CD4-positive, alpha-beta T cell treated with Interferon alpha-2 for 1 hour (primary cell): ENCODE data around the gene LAMA2.

Experiments
- DNase-seq, 2 donors: peaks; one replicate each; pipeline ENCODE4 v3.0.0-alpha.2; 2020 to 2022

Gene LAMA2

GRCh38 chr6:129558248-129558647 is 675.3 kb downstream of the LAMA2 start:
- DNase-seq, result no peak

- no peak for DNase-seq
Observed at GRCh38 chr6:129565366-129565765, 682.4 kb downstream of the LAMA2 start.

DNA sequence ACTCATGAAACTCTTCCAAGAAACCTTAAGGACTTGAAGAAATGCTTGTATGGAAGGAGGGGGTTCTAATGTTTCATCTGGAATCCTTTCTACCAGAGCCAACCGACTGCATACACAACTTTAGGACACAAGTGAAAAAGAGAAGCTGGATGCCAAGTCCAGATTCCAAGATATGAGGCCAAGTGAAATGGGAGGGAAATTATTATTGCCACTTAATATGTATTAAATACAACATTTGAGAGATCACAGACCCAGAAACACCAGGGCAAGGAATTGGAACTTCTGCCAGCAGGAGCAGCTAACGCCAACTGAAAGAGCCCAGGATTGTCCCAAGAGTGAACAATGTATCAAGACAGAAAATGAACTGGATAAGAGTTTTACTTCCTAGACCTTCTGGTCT is 682.9 kb downstream of the LAMA2 start:
- DNase-seq, result no peak
